Effector memory CD4-positive, alpha-beta T cell (primary cell): Measurements from ENCODE around the gene PPA1.
"Not testable (repeated sequence)": the region's sequence is repeated elsewhere in the genome, so short reads cannot be mapped to it uniquely, and the experiment has no call there.

Source experiments
- DNase-seq, 3 donors: peaks; one replicate each; pipeline ENCODE4 v3.0.0-alpha.2; 2020
- H3K27ac ChIP-seq: 2 replicates; pipeline ENCODE4 v1.7.0; 2013; ENCODE audit warnings: mild to moderate bottlenecking, low read length, moderate library complexity; ENCODE audit not compliant: insufficient read depth, poor library complexity, severe bottlenecking
- H3K27me3 ChIP-seq: replicated peaks from 2 replicates; pipeline ENCODE4 v1.7.0; 2013; ENCODE audit warnings: mild to moderate bottlenecking, low read length; ENCODE audit not compliant: insufficient read depth, control insufficient read depth, poor library complexity, severe bottlenecking
- H3K36me3 ChIP-seq: 2 replicates; pipeline ENCODE4 v1.7.0; 2013; ENCODE audit warnings: mild to moderate bottlenecking, low read length, moderate library complexity; ENCODE audit not compliant: control insufficient read depth, insufficient read depth
- H3K4me1 ChIP-seq: 2 replicates; pipeline ENCODE4 v1.7.0; 2013; ENCODE audit warnings: low read length, mild to moderate bottlenecking; ENCODE audit not compliant: control insufficient read depth, insufficient read depth, poor library complexity, severe bottlenecking
- H3K4me3 ChIP-seq: 2 replicates; pipeline ENCODE4 v1.7.0; 2013; ENCODE audit warnings: low read length, low read depth, mild to moderate bottlenecking; ENCODE audit not compliant: insufficient read depth, poor library complexity, severe bottlenecking
- H3K9me3 ChIP-seq: 2 replicates; pipeline ENCODE4 v1.7.0; 2013; ENCODE audit warnings: mild to moderate bottlenecking, low read length, moderate library complexity; ENCODE audit not compliant: control insufficient read depth

Gene PPA1

DNA sequence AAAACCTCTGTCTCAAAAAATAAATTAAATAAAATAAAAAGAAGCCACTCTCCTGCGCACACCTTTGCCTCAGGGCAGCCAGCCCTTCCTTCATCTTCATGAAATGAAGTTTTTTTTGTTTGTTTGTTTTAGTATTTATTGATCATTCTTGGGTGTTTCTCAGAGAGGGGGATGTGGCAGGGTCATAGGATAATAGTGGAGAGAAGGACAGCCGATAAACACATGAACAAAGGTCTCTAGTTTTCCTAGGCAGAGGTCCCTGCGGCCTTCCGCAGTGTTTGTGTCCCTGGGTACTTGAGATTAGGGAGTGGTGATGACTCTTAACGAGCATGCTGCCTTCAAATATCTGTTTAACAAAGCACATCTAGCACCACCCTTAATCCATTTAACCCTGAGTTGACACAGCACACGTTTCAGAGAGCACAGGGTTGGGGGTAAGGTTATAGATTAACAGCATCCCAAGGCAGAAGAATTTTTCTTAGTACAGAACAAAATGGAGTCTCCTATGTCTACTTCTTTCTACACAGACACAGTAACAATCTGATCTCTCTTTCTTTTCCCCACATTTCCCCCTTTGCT lies 4.8 kb upstream of the PPA1 start:
- not testable (repeated sequence) for DNase-seq, H3K27ac ChIP-seq, H3K4me1 ChIP-seq, H3K4me3 ChIP-seq, H3K27me3 ChIP-seq, H3K36me3 ChIP-seq, H3K9me3 ChIP-seq

- no peak for DNase-seq
Observed at GRCh38 chr10:70234668-70235447, 1.6 kb upstream of the PPA1 start.

GRCh38 chr10:70233939-70234300 lies 691 bp upstream of the PPA1 start:
- peaks cover 7% of the 10 kb centered on the region for H3K4me1 ChIP-seq
- H3K27ac ChIP-seq: peak overlapping the region; percentile 74
- no peaks in the 10 kb centered on the region for H3K9me3 ChIP-seq
- peaks cover 4% of the 10 kb centered on the region for H3K36me3 ChIP-seq
- H3K4me3 ChIP-seq: peak overlapping the region; percentile 67
- no peaks in the 10 kb centered on the region for H3K27me3 ChIP-seq
- DNase-seq: no peak

More at GRCh38 chr10:70234668-70235447, 1.6 kb upstream of the PPA1 start:
- Histone ChIP-seq H3K27me3 (no peaks in the 10 kb centered on the region), H3K36me3 (no peaks in the 10 kb centered on the region), H3K9me3 (no peaks in the 10 kb centered on the region), H3K4me3 (no peak overlapping the region), H3K27ac (no peak overlapping the region), H3K4me1 (peaks cover 7% of the 10 kb centered on the region)

DNA sequence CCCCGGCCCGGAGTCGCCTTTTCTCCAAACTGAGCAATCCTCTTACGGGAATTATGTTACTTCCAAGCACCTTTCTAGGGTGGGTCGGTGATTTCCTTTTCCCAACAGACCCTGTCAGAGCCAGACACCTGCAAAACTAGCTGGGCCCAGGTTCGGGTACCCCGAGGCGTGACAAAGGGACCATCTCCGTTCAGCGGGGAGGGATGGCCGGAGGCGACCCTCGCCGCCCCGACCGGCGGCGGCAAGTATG lies 445 bp downstream of the PPA1 start:
- no peak for DNase-seq
- Histone ChIP-seq H3K4me1 (peaks cover 7% of the 10 kb centered on the region), H3K27ac (peak overlapping the region; percentile 74)

DNA sequence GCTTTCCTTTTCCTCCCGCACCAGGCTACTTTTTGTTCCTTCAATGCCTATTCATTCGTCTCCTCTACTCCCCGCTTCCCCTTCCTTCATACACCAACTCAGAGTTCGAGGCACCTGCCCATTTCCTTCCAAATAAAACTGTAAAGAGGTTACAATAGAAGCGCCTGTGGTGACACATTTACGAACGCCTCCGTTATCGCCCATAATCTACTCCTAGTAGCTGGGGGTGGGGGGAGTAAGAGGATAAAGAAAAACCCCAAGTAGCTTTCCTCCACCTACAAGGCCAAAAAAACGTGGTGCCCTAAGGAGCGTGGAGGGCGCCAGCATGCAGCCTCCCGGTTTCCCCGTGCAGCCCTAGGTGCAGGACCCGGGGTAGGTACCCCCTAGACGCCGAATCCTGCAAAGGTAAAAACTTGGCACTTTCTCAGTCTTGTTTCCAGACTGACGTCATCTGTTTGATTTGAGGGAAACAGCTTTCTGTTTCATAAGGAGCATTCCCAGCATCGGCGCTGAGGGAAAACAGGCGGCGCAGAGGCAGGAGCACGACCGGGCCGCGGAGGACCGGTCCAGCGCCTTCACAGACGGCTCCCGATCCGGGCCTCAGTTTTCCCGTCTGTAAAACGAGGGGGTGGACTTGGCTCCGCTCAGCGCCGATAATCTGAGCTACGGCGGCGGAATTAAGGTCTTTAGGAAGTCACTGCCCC lies 922 bp downstream of the PPA1 start:
- peak; percentile 16 to 40 (median 21) for DNase-seq
- H3K4me1 ChIP-seq: peaks cover 7% of the 10 kb centered on the region
- H3K9me3 ChIP-seq: no peaks in the 10 kb centered on the region
- no peaks in the 10 kb centered on the region for H3K27me3 ChIP-seq
- peaks cover 9% of the 10 kb centered on the region for H3K36me3 ChIP-seq
- H3K4me3 ChIP-seq: peak overlapping the region; percentile 67
- peak overlapping the region; percentile 74 for H3K27ac ChIP-seq

More for the DNA sequence above, 445 bp downstream of the PPA1 start:
- H3K36me3 ChIP-seq: peaks cover 9% of the 10 kb centered on the region
- no peaks in the 10 kb centered on the region for H3K9me3 ChIP-seq
- peak overlapping the region; percentile 67 for H3K4me3 ChIP-seq
- H3K27me3 ChIP-seq: no peaks in the 10 kb centered on the region

DNA sequence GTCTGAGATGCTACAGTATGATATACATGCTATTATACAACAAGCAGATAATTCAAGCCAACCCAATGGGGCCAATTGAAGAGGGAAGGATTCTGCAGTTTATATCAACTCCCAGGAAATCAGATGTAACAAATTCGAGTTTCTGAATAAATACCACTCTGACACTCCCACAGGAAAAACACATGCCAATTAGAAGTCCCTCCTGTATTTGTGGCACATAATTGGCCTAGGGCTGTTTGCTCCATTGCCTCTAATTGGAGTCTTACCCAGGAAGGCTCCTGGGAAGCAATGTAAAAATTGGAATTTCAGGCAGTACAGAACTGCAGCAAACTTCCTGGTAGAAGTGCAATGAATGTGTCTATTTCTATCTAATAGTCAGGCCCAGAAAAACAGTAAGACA lies 4.7 kb downstream of the PPA1 start:
- Histone ChIP-seq H3K27me3 (no peaks in the 10 kb centered on the region), H3K4me1 (peaks cover 7% of the 10 kb centered on the region), H3K36me3 (peaks cover 9% of the 10 kb centered on the region), H3K4me3 (no peak overlapping the region), H3K27ac (no peak overlapping the region), H3K9me3 (no peaks in the 10 kb centered on the region)
- no peak for DNase-seq

GRCh38 chr10:70227548-70228320 lies 5.5 kb downstream of the PPA1 start:
- H3K27ac ChIP-seq: no peak overlapping the region
- no peaks in the 10 kb centered on the region for H3K27me3 ChIP-seq
- DNase-seq: no peak

GRCh38 chr10:70223728-70224127 lies 9.5 kb downstream of the PPA1 start:
- H3K4me3 ChIP-seq: no peak overlapping the region
- H3K27ac ChIP-seq: no peak overlapping the region
- no peaks in the 10 kb centered on the region for H3K9me3 ChIP-seq
- DNase-seq: no peak
- H3K27me3 ChIP-seq: no peaks in the 10 kb centered on the region
- peaks cover 3% of the 10 kb centered on the region for H3K4me1 ChIP-seq
- H3K36me3 ChIP-seq: peaks cover 3% of the 10 kb centered on the region

More at GRCh38 chr10:70227548-70228320, 5.5 kb downstream of the PPA1 start:
- Histone ChIP-seq H3K4me1 (peaks cover 7% of the 10 kb centered on the region), H3K36me3 (peaks cover 9% of the 10 kb centered on the region), H3K4me3 (no peak overlapping the region), H3K9me3 (no peaks in the 10 kb centered on the region)

DNA sequence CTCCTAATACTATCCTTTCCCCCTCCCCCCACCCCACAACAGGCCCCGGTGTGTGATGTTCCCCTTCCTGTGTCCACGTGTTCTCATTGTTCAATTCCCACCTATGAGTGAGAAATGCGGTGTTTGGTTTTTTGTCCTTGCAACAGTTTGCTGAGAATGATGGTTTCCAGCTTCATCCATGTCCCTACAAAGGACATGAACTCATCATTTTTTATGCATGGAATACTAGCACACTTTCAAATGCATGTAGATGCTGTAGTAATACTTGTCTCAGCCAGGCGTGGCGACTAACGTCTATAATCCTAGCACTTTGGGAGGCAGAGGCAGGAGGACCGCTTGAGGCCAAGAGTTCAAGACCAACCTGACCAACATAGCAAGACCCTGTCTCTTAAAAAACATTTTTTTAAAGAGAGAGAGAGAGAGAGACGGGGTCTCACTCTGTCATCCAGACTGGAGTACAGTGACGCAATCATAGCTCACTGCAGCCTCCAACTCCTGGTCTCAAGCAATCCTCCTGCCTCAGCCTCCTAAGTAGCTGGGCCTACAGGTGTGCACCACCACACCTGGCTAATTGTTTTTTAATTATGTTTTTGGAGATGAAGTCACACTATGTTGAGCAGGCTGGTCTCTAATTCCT lies 10.3 kb downstream of the PPA1 start:
- not testable (repeated sequence) for H3K9me3 ChIP-seq, H3K36me3 ChIP-seq, H3K4me1 ChIP-seq, H3K27me3 ChIP-seq, H3K27ac ChIP-seq, DNase-seq, H3K4me3 ChIP-seq
